Measurements from ENCODE around the gene SOX18. TPM values are rescaled to one million over a fixed set of nuclear protein-coding genes. Genes with fewer than 3 reads are reported as not detected.

Gene SOX18
- total RNA-seq: 20.5 TPM

DNA sequence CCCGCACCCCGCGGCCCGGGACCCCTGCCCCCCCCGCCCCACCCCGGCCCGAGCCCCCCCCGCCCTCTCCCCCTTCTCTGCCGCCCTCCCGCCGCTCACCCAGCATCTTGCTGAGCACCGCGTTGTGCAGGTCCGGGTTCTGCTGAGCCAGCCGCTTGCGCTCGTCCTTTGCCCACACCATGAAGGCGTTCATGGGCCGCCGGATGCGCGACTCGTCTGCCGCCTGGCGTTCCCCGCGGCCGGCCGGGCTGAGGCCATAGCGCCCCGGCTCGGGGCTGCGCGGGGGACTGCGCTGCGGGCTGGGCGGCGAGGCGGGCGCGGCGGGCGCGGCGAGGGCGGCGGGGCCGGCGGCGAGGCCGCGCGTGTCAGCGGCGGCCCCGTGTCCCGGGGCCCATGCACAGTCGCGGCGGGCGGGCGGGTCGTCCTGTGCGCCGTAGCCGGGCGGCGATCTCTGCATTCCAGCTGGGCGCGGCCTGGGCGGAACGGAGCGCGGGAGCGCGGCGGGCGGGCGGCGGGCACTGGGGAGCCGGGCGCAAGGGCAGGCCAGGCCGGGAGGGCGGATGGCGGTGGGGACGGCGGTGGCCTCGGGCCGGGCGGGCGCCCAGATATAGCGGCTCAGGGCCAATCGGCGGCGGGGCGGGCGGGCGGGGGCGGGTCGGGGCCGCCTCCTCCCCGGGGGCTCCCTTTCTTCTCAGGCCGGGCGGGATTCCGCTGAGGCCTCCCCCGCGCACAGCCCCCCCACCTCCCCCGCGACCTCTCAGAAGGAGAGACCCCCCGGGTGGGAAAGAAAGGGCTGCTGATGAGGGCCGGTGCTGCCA, at the start of gene SOX18:
Gene SOX18, minus strand, starts transcription at position 580 of the 818 bp plus-strand sequence. Its CDS starts 123 bp downstream, at position 457.

DNA sequence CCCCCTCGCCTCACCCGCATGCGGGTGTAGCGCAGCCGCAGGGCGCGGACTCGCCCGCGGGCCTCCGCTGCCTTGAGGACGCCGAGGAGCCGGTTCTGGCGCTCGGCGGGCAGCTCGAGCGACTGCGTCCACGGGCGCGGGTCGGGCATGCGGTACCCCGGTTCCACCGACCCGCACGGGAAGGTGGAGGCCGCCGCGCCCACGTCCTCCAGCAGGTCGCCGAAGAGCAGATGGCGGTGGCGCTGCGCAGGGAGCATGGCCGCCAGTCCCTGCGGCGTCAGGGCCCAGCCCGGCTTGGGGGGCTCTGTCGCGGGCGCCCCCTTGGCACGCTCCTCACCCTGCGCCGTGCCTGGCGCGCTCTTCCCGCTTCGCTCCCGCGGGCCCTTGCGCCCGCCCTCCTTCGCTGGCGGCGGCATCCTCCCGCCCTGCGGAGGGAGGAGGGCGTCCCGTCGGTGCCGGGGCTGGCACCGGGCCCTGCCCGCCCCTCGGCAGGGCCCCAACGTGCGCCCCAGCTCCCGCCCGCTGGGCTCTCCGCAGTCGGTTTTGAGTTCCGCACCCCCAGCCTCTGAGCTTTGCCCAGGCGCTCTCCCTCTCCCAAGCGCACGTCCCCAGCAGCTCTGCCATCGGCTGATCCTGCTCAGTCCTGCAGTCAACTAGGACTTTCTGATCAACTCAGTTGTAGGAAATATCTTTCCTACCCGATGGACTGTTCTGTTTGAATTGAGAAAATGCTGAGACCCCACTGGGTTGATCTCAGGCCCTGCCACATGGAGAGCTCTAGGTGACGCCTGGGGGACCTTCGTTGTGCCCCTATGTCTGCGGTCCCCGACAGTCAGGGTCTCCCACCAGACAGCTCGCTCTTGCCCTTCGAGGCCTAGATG, 34.6 kb upstream of the SOX18 start, which contains the start of gene LKAAEAR1:
Gene LKAAEAR1, minus strand, starts transcription at position 595 of the 881 bp plus-strand sequence. Its CDS starts 179 bp downstream, at position 416.

DNA sequence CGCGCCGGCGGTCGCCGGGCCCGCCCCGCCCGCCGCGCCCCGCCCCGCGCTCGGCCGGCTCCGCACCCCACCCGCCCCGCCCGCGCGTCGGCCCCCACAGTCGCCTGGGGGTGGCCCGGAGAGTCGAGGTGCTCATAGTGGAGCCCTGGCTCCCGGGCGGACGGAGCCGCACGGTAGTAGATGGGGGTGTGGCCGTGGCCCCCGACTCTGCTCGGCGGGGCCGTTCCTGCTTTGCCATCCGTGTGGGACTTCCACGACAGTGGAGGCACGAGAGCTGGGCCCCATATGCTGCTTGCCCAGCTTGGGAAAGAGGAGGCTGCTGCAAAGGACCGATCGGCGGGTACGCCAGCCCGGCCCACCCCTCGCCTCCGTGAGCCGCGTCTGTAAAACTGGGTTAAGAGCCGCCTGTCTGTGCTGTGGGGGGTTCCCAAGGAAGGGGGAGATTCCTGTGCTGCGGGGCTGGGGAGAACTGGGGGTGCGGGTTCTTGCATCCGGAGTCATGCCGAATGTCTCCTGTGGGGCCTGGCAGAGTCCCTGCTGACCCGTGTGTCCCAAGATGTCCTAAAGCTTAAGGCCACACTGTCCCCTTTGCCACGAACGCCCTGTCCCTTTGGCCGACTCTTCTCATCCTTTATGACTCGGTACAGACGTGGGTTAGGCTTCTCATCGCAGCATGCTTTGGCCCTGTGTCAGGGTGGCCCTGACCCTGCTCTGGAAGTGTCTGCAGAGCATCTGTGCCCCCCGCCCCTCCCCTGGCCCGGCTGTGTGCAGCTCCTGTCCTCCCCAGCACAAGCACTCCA, 30.8 kb upstream of the SOX18 start, which contains the start of gene OPRL1:
Gene OPRL1, plus strand, starts transcription at position 70 of the 800 bp plus-strand sequence. CDS start 12,639 bp downstream, outside the sequence.

DNA sequence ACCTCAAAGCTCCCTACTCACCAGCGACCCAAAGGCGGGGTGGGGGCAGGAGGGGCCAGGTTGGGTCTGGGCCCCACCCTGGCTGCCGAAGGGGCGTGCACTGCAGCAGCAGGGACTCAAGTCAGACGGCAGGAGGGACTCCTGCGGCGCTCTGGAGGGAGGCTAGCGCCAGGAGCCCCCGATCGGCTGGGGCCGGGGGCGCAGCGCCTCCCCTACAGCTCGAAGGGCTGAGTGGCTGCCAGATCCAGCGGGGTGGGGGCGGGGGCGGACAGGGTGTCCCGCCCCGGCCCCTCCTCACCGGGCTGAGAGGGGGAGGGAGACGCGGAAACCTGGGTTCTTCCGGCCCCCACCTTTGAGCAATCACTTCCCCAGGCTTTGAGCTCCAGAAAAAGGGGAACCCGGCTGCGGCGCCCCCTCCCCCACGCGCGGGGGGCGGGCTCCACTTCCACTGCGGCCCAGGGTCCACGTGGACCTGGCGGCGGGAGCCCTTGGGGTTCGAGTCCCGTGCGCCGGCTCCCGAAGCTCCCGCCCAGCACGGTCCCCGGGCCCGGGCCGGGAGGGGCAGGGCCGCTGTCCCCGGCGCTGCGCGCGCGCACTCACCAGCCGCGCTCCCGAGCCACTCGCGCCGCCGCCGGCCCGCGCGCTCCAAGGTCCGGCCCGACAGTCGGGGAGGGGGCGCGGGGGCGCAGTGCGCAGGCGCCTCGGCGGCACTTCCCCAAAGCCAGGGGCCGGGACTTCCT, 30.0 kb upstream of the SOX18 start, which contains the start of gene RGS19:
Gene RGS19, minus strand, starts transcription at position 246 of the 740 bp plus-strand sequence. CDS start 2,632 bp downstream, outside the sequence.

DNA sequence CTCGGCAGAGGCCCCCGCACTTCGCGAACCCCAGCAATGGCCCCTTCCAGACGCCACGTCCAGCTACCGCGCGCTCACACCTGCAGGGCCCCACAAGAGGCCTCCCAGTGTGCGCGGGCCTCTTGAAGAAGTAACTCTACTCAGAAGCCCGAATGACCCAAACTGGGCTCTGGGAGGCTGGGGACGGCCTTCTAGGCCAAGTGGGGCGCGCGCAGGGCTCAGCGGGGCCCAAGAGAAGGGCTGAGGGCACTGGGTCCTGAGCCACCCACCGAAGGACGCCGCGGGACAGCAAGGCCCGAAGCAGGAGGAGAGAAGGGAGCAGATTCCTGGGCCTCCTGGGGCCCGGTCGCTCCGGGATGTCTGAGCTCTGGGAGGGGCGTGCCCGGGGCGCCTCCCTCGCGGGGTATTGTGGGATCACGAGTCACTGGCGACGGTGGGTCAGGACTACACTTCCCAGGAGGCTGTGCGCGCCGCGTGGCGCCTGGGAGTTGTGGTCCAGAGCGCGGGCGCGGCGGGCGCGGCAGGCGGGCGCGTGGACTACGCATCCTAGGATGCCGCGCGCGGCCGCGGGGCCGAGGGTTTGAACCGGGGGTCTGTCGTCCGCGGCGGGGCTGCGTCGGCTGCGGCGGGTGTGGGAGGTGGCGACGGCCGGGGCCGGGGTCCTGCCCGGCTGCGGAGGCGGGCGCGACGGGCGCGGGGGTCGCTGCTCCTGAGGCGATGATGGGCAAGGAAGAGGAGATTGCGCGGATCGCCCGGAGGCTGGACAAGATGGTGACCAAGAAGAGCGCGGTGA, 13.4 kb upstream of the SOX18 start, which contains the start of gene TCEA2:
Gene TCEA2, plus strand, starts transcription at position 603 of the 793 bp plus-strand sequence. Its CDS starts 115 bp downstream, at position 718.

DNA sequence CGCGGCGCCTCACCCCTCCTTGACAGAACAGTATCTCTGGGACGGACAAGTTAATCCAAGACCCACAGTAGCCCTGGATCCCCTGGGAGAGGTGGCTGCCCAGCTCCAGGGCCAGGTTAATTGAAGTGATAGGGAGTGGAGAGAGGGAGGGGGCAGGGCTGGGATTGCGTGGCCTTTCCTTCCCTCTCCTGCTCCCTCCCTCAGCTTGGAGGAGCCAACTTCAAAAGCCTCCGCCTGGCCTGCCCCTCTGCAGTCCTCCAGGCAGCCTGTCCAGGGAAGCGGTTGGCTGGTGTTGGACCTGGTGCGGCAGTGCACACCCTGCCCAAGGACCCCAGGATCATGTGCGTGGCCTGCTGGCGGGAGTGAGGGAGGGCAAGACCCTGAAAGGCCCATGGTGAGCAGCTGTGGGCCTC, 13.5 kb downstream of the SOX18 start, which contains the start of gene C20orf204:
Gene C20orf204, plus strand, starts transcription at position 250 of the 413 bp plus-strand sequence. Its CDS starts 142 bp downstream, at position 392.

Small RNA genes within 50 kb of the gene (small RNA-seq; reads per million reads assigned to genes)
- gene AL355803.1 (ENCODE audit: low replicate concordance) (not detected), gene MIR6813 (ENCODE audit: low replicate concordance) (not detected)

Other genes with a start within 250 kb of the SOX18 start
- gene ZBTB46, start 218.4 kb downstream of the SOX18 start, total RNA-seq: 26.4 TPM
- gene ABHD16B, start 188.1 kb downstream of the SOX18 start, total RNA-seq: not detected
- gene TPD52L2, start 184.4 kb downstream of the SOX18 start, total RNA-seq: 64.9 TPM
- 31.4 TPM for gene DNAJC5, start 154.5 kb downstream of the SOX18 start, total RNA-seq
- 73.6 TPM for gene UCKL1, start 93.2 kb downstream of the SOX18 start, total RNA-seq
- 18.3 TPM for gene ZNF512B, start 79.7 kb downstream of the SOX18 start, total RNA-seq
- gene SAMD10, start 70.0 kb downstream of the SOX18 start, total RNA-seq: 6.5 TPM
- 64.6 TPM for gene PRPF6, start 68.5 kb downstream of the SOX18 start, total RNA-seq
- gene C20orf204, start 13.5 kb downstream of the SOX18 start, total RNA-seq: 3.6 TPM
- 35.6 TPM for gene TCEA2, start 13.6 kb upstream of the SOX18 start, total RNA-seq
- gene RGS19, start 29.9 kb upstream of the SOX18 start, total RNA-seq: 10.7 TPM
- gene OPRL1, start 30.4 kb upstream of the SOX18 start, total RNA-seq: 2.3 TPM
- gene LKAAEAR1, start 34.8 kb upstream of the SOX18 start, total RNA-seq: 1.1 TPM
- not detected for gene NPBWR2, start 57.9 kb upstream of the SOX18 start, total RNA-seq
- gene MYT1, start 114.8 kb upstream of the SOX18 start, total RNA-seq: 0.29 TPM
- 96.7 TPM for gene PCMTD2, start 206.1 kb upstream of the SOX18 start, total RNA-seq